ENCODE results near the gene CHCT1. TPM values are rescaled to one million over a fixed set of nuclear protein-coding genes. Genes with fewer than 3 reads are reported as not detected.

Gene CHCT1
- total RNA-seq, 2 experiments from 2014 or later = not detected

DNA sequence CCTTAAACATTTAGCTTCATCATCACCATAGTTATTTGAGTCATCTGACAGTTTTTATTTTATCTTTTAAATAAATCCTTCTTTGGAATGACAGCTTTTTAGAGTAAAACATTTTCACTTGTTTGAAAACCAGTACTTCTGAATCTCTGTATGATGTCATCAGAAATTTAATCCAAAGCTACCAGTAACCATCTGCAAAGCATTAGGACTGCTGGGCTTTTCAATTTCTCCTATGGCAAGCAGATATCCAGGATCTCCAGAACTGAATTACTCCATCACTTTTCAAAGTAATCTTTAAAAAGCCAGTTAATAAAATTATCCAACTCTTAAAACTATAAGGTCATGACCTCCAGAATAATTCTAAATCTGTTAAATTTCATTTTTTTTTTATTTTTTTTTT, 51.5 kb downstream of the CHCT1 start:
- BruUV-seq (replicated peaks) = no TSS peak
- H4K20me1 ChIP-seq (ENCODE audit: insufficient read depth, low read length) = no peaks in the 10 kb centered on the region
- peaks cover 49% of the 10 kb centered on the region for H3K36me3 ChIP-seq (ENCODE audit: insufficient read depth, low read length)
- DNase-seq (ENCODE audit: low spot score) = no peak
- ChIA-PET CTCF (ENCODE audit: unreplicated experiment) (no interaction called here), POLR2A (interaction anchor here (0.7 kb wide), 3 partner anchors 18 to 837 kb away, joined by 3 read pairs; no protein-coding TSS in a partner anchor)
- intact Hi-C loops (cut with micrococcal nuclease; ENCODE audit: unreplicated experiment) = no loop called here
- no peak overlapping the region for H3K27ac ChIP-seq (ENCODE audit: low read depth, low read length, poor library complexity, severe bottlenecking)
- H3K9me3 ChIP-seq (ENCODE audit: low read length) = peaks cover 6% of the 10 kb centered on the region
- no peak overlapping the region for H3K4me3 ChIP-seq (ENCODE audit: low read depth, low read length, poor library complexity, severe bottlenecking)
- H3K4me1 ChIP-seq (ENCODE audit: insufficient read depth, low read length, poor library complexity, severe bottlenecking) = peaks cover 8% of the 10 kb centered on the region
- H2AFZ ChIP-seq (ENCODE audit: low read length) = no peak overlapping the region
- H3K4me2 ChIP-seq (ENCODE audit: low read length) = no peak overlapping the region
- H3K9me2 ChIP-seq (ENCODE audit: insufficient read depth, low read length) = no peaks in the 10 kb centered on the region
- no peaks in the 10 kb centered on the region for H3K79me2 ChIP-seq (ENCODE audit: insufficient read depth, low read depth, low read length)
- TF ChIP-seq, protein P1, sequence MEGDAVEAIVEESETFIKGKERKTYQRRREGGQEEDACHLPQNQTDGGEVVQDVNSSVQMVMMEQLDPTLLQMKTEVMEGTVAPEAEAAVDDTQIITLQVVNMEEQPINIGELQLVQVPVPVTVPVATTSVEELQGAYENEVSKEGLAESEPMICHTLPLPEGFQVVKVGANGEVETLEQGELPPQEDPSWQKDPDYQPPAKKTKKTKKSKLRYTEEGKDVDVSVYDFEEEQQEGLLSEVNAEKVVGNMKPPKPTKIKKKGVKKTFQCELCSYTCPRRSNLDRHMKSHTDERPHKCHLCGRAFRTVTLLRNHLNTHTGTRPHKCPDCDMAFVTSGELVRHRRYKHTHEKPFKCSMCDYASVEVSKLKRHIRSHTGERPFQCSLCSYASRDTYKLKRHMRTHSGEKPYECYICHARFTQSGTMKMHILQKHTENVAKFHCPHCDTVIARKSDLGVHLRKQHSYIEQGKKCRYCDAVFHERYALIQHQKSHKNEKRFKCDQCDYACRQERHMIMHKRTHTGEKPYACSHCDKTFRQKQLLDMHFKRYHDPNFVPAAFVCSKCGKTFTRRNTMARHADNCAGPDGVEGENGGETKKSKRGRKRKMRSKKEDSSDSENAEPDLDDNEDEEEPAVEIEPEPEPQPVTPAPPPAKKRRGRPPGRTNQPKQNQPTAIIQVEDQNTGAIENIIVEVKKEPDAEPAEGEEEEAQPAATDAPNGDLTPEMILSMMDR (conservative IDR thresholded peaks at IDR 0.05; ENCODE audit: low read length) = no peak
- TF ChIP-seq EZH2phosphoT487 (IDR thresholded peaks at IDR 0.05; ENCODE audit: borderline replicate concordance, low read depth, low read length) = no peak

Other genes starting within 250 kb of the CHCT1 start
- 13.7 and 16.9 TPM in 2 replicates for gene USP32, start 30.4 kb upstream of the CHCT1 start, total RNA-seq (2014; rRNA removed; shearing (Covaris generic))
- 28.0 and 28.8 TPM in 2 replicates for gene USP32, start 30.4 kb upstream of the CHCT1 start, total RNA-seq (2022)
- gene APPBP2, start 103.8 kb downstream of the CHCT1 start, total RNA-seq (2014; rRNA removed; shearing (Covaris generic)) = 8.1 and 11.8 TPM in 2 replicates
- 23.2 and 28.1 TPM in 2 replicates for gene APPBP2, start 103.8 kb downstream of the CHCT1 start, total RNA-seq (2022)
- gene PPM1D, start 177.7 kb downstream of the CHCT1 start, total RNA-seq (2014; rRNA removed; shearing (Covaris generic)) = 9.1 and 14.2 TPM in 2 replicates
- 16.4 and 16.5 TPM in 2 replicates for gene PPM1D, start 177.7 kb downstream of the CHCT1 start, total RNA-seq (2022)